ENCODE measurements around the gene PSAT1.

The PSAT1 gene

DNA sequence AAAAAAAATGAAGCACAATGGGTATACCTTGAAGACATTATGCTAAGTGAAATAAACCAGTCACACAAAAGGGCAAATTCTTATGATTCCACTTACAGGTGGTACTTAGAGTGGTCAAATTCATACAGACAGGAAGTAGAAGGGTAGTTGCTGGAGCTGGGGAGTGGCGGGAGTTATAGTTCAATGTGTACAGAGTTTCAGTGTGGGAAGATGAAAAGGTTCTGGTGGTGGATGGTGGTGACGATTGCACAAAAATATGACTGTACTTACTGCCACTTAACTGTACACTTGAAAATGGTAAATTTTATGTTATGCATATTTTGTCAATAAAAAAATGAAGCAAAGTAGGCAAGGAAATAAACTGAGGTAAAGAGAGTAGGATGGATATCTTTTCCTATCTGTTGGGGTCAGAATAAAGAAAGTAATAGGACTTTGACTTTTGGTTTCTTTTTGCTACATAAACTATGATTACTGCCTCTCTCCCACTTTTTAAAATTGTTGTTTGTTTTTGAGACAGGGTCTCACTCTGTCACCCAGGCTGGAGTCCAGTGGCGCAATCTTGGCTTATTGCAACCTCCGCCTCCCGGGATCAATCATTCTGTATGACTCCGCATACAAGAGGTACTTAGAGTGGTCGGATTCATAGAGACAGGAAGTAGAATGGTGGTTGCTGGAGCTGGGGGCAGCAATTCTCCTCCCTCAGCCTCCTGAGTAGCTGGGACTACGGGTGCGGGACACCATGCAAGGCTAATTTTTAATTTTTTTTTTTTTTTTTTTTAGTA, 4.0 kb upstream of the PSAT1 start:
- no peak for DNase-seq

DNA sequence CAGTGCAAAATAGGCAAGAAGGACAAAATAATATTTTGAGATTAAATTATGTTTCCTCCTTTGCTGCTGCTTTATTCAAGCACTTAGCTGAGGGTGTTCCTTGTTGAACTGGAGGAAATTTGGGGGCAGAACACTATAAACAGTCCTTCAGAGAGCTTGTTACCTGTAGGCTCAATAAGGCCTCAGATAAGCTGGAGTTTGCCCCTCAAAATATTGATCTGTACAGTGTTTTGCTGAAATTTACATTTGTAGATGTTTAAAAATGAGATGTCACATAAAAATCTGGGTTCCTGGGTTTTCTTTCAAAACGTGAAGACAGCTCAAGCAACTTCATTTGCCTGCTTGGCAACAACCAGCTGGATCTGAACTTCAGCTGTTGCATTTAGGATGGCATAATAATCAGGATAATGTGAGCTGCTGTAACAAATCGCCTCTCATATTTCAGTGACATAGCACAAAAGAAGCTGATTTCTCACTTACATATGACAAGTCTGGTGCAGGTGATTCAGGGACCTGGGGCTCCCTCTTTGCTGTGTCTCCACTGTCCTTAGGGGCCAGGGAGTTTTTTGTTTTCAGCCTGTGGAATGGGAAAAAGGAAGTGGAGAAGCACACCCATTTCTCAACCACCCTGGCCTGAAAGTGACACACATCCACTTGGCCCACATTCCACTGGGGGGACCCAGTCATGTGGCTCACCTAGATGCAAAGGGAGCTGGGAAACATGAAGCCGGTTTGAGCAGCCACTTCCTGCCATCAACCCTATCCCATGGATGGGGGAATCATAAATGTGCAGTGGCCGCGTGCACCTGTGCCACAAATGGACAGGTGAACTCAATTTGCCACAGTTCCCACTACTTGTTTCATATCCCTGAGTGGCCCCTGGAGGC, 2.4 kb upstream of the PSAT1 start:
- DNase-seq: no peak

DNA sequence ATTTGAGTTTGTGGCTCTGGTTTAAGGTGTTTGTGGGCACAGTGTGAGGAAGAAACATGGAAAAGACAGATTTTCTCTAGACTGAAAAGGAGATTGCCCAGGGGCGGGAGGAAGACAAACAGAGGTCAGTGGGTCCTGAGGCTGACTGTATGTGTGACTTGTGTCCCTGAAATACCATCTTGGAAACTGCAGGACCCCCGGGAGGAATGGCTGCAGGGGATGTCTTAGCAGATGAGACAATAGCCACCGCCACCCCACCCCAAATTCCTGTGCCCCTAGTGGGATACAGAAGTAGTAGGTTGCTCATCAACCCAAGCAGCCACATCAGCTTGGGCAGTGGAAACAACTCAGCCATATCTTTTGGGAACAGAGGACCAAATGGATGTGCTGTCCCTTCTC, 1.7 kb upstream of the PSAT1 start:
- no peak for DNase-seq

DNA sequence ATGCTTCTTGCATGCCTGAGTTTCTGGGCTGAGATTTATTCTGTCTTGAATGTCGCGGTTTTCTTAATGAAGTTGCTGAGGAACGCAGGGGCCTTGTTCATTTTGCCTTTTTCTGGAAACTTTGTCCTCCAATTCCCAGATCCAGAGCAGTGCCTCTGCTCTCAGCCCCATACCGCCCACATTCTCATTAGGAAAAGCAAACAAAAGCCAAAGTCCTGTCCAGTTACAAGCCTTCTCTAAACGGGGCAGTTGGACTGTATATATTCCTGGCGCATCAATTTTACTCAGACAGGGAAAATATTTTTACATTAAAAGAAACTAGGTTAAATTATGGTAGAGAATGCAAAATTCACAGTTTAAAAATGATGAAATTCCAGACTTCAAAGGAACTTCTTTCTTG, 1.2 kb upstream of the PSAT1 start:
- DNase-seq: no peak

DNA sequence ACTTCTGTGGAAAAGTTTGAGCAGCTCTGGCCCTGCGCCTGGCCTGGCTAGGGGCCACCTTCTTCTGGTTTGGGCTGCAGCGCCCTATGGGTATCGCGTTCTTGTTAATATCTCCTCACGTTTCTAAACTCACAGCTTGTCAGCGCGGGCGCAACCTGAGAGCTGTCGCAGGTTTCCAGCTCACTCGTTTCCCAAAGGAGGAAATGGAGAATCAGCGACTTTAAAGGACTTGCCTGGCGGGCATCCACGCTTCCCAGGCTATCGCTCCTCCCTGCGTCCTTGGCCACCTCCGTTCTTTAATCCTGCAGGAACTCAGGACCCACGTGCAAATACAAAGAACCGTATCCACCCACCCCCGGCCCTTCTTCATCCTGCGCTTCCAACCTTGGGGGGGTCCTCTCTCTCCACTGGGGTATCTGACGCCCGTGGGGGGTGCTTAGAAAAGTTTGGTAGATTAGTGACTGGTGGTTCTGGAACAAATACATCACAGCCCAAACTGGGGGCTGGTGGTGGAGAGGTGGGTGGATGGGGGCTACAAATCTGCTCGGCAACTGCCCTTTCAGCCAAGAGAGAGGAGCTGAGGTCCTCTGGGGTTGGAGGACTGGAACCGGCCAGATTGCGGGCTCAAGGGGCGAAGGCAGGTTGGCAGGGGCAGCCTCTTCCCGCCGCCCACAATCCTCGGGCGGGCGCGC, 578 bp upstream of the PSAT1 start:
- no peak for DNase-seq

DNA sequence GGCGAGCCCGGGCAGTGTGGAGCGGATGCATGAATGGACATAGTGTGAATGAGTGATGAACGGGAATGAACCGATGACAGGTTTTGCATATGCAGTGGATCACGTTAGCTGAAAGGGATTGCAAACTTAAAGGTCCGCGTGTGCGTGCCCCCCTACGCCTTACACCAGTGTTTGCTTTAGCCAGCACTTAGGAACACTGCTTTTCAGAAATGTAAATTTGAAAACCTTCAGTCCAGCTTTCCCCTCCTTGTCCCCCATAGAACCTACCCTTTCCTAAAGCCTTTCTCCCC, 692 bp downstream of the PSAT1 start:
- no peak for DNase-seq

DNA sequence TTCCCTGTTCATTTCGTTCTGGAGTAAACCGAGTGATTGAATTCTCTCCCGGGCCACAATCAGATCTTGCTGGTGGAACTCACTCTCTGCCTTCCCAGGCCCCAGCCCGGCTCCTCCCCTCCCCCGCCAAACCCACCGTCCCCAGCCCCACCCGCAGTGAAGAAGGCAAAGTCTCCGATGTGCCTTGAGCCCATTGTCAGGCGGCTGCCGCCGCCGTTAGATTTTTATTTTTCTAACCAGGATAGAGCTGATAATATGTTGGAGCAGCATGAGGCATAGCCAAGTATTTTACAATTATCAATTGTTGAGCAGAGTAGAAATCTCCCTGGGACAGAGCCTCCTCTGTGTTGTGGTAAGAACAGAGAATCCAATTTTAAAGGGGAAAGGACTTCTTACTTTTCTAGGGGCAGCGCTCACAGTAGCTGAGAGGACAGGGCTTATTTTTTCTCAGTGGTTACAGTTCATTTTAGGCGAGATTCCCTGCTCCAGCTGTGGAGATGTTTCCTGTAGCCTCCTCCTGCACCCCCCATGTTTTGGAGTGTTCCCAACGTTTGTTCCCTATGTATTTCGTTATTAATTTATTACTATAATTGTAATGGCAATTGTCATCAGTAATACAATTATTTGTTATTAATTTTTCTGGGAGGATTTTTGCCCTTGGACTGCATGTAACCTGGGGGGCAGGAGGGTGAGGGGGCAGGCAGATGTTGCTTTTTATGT, 1.3 kb downstream of the PSAT1 start:
- DNase-seq: no peak

DNA sequence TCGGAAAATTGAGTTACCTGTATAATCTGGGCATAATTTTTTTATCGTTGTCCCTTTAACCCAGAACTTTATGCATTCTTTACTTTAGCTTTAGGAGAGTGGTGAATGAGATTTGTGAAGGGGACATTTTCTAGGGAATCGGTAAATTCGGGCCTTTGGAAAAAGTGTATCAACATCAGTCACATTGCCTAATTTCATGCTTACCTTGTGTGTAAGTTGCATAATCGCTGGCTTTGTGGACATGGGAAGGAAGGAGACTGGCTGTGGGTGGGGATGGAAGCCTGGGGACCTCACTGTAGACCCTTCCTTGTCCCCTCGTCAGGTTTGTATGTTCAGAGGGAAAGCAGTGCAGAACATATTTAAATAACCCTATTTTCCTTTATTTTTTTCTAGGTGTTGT, 3.3 kb downstream of the PSAT1 start:
- DNase-seq: no peak

DNA sequence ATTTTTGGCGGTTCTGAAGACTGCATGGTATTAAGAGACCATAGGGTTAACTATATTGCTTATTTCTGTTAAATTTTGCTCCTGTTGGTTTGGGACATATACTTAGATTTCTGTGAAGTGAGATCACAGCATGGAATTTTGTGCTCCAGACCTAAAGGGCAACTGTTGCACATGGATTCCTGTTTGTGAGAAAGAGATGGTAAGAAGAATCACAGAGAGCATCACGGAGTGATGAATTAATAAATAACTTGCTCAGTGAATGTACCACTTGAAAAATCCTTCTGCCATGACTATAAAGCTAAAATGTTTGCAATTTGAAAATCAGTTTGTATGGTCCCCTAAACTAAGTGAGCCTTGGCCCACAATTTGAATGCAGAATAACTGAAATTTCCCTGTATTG, 4.5 kb downstream of the PSAT1 start:
- DNase-seq: no peak

DNA sequence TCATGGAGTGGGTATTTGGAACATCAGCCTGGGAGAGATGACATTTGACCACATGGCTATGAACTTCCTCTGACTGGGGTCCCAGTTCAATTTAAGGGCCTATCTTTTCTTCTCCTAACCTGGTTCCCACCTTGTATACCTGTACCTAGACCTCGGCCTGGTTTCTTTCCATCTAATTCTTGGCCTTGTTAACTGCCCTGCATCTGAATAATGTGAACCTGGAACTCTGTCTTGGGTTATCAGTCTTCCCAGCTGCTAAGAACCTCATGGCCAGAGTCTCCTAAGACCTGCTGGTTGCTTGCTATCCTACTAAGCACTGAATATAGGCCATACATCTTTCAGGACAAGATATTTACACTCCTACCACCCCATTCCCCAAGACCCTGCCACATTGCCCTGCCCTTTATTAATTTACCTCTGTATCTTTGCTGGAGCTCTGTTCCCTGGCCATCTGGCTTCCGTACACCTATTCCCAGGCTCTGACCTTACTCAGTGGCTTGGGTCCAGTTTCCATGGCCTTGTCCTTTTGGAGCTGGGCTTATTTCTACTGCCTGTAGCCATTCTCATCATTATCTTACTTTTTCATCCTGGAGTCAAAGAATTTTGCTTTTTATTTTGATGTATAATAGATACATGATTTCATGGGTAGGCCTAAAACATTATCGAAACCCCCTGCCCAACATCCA, 6.6 kb downstream of the PSAT1 start:
- DNase-seq: no peak

DNA sequence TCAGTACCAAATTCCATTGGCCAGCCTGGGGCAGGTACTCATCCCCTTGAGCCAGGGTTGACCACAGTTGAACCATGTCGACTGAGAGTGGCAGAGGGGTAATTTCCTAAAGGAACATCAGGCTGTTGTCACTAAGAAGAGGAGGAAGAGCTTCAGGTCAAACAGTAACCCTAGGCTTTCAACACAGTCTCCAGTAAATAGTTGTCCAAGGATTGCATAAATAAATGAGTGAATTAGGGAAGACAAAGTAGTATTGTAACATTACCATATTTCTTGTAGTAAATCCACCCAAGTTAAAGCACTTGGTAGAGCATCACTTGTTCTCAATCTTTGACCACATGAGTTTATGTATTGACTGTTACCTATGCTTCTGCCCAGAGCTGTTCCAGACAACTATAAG, 7.4 kb downstream of the PSAT1 start:
- no peak for DNase-seq

DNA sequence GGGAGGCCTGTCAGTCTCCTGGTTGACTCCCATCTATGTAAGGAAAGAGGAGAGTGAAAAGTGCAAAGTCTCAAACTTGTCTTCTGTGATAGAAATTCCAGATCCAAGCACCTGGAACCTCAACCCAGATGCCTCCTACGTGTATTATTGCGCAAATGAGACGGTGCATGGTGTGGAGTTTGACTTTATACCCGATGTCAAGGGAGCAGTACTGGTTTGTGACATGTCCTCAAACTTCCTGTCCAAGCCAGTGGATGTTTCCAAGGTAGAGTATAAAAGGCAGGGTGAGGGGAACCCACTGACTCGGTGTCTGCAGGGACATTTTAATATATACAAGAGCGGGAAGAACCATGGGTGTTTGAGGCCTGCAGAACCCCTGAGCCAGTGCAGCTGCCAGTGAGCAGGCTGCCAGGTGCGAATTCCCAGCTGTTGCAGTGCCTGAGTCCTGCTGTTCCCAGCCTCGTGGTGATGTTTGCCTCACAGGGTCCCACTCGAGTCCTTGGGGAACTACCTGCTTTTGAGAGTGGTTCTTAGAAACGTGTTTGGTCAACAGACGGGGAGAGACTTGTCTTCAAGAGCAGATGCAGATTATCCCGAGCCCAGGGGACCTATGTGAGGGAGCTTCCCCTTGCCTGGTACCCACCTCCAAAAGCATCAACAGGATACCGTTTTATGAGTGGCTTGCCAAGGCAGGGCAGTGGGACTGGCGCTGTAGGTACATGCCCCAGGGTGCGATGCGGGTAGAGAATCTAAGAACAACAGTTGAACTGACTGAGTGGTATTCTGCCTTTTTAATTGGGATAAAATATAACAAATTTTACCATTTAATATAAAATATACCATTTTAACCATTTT, 9.5 kb downstream of the PSAT1 start:
- no peak for DNase-seq

DNA sequence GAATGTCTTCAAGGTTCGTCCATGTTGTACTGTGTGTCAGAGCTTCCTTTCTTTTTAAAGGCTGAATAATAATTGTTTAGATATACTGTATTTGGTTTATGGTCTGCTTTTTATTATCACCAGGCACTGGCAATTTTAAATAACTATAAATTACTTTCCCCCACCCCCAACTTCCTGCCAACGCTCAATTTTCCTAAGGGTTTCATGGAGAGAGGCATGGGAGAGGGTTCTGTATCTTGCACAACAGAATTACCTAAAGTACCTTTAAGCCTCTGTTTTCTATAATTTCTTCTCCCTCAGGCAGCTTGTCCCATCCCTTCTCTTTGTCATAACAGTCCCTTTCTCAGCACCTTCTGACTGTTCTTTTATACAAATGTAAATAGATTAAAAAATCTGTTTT, 10.4 kb downstream of the PSAT1 start:
- DNase-seq: no peak

DNA sequence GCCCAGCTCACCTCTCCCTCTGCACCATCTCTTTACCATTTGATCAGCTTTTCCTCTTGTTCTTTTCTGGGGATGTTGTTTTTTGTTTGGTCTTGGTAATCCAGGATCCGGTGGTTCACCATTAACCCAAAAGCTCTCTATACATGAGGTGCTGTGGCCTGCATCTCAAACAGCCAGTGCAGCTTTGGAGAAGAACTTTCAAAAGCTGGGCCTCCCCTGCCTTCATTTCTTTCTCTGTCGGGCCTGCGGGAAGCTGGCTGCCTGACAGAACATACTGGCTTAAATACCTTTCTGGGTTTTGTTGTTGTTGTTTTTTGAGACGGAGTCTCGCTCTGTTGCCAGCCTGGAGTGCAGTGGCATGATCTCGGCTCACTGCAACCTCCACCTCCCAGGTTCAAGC, 12.1 kb downstream of the PSAT1 start:
- no peak for DNase-seq

DNA sequence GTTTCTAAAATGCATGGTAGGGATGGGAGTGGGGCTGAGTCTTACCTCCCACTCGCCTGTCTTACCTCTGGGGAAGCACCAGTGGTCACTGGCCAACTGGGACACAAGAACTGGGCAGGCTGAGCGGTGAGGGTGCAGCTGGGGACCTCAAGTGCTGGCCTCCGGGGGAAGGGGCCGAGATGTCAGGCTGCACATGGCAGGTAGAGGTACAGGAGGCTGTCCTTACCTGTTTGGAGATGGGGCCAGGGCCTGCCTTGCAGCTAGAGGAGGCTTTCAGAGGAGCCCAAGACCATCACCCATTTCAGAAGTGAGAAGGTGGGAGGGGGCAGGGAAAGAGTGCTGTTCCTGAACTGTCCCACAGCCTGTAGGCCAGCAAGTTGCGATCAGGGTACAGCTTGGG, 14.2 kb downstream of the PSAT1 start:
- DNase-seq: no peak

DNA sequence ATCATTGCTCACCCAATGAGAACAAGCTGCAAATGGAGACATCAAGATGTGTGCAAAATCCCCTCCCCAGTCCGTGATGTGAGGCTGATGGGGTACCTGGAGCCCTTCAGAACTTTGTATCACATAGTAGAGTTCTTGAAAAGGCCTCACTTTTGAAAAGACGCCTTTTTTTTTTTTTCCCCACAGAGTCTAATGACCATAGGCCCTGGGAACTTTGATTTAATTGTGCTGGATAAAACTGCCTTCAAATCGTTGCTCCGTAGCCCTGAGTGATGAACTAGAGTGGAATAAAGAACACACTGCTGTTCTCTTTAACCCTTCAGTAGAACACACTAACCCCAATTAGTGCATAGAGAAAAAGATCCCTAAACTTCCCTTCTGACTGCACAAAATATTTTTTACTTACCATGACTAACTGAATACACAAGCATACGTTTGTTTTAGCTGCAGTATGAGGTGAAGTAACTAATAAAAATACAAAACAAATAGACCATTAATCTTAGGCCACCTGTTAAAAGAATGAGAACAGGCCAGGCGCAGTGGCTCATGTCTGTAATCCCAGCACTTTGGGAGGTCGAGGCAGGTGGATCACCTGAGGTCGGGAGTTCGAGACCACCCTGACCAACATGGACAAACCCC, 15.1 kb downstream of the PSAT1 start:
- no peak for DNase-seq

DNA sequence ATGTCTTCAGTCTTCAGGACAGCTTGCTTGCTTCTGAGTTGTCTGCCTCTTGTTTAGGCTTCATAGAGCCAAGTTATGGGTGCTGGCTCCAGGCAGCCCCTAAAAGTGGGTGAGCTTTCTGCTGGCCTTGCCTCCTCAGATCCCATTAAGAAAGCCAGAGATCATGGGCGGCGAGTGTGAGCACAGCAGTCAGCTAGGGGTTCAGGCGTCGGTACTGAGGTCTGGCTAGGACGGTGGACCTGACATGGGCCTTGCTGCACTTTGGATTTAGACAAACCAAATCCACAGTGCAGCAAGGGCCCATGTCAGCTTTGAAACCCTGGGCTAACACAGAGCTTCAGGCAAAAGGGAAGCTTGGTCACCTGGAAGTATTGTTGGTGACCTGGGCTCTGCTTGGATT, 17.6 kb downstream of the PSAT1 start:
- no peak for DNase-seq

DNA sequence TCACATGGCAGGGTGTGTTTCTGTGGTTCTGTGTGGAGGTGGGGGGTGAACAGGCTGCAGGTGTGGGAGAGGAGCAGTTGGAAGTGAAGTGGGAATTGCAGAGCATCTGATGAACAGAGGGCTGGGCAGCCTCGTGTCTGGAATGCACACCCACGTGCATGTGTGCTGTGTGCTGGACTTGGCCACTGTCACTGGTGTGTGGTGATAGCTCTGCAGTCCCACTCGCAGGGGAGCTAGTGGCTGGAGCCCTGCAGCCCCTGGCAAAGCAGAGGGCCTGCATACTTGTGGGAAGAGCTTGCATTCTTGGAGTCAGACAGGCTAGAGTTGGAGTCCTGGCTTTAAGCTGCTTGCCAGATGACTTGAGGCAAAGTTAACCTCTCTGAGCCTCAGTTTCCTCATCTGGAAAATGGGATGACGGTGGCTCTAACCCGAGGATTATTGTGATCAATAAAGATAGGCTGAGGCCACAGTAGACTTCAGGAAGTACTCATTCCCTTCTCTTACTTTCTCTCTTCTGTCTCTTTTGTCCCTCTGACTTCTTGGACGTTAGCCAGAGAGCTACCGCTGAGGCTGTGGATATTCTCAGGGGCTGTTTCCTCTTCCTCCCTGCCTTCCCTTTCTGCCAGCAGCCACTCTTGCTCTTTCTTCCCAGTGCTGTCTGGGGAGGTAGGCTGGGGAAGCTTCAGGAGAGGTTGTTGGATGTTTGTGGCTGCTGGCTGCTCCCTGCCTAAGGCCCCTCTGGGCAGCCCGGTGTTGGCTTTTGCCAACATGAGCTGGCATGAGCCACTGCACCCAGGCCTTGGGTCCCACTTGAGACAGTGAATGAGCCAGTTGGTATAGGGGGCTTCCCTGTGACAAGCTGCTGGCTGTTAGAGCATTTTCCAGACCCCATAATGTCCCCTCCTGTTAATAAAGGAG, 18.3 kb downstream of the PSAT1 start:
- DNase-seq: no peak

DNA sequence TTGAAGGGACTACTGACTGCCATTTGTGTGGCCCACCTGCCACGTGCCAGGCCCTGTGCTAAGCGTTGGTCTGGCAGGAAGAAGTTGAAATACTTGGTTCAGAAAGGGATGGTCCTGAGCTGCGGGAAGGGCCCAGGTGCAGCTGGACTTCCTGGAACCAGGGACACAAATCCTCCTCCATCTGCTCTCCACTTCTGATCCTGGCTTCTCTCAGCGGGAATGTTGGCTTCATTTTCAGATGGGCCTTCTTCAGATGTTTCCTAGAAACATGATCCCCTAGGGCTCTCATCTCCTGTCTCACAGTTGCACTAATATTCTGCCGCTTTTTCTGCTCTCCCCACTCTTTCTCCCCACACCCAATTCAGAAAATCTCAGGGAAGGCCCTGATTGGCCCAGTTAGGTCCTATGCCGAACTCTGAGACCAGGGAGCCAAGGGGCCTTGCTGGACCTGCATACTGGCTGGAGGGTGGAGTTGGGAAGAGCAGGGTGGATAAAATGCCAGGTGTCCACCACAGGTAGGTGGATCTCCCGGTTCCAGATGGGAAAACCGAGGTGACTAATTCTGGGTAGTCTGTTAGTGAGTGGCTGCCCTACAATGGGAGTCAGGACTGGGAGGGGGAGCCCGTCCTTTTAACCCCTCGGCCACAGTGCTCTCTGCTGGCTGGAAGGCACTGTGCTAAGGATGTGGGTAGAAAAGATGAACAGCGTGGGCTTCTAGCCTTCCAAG, 19.4 kb downstream of the PSAT1 start:
- DNase-seq: no peak

Measured in CD4-positive, alpha-beta T cell treated with Interleukin-1 beta for 1 hour (primary cell).